Parathyroid adenoma (tissue), 2 donors: ENCODE data around the gene B4GALNT4.
A peak's percentile ranks its signal among the peaks of the same experiment; 100 is the strongest.

Source experiments
- H2AFZ ChIP-seq: fragments of 300-600 bp; sonication (generic); one replicate; pipeline ENCODE4 v1.7.0; 2017; ENCODE audit warnings: antibody characterized with exemption, mild to moderate bottlenecking
- H3K27ac ChIP-seq: fragments of 300-600 bp; sonication (generic); one replicate; pipeline ENCODE4 v1.7.0; 2017
- H3K27me3 ChIP-seq: fragments of 300-600 bp; sonication (generic); one replicate; pipeline ENCODE4 v1.7.0; 2017; ENCODE audit warnings: low read length; ENCODE audit not compliant: control insufficient read depth, insufficient read depth
- H3K36me3 ChIP-seq: fragments of 300-600 bp; sonication (generic); one replicate; pipeline ENCODE4 v1.7.0; 2017; ENCODE audit warnings: low read length; ENCODE audit not compliant: control insufficient read depth, insufficient read depth
- H3K4me1 ChIP-seq: fragments of 300-600 bp; sonication (generic); one replicate; pipeline ENCODE4 v1.7.0; 2017; ENCODE audit warnings: control low read depth
- H3K4me2 ChIP-seq: fragments of 300-600 bp; sonication (generic); one replicate; pipeline ENCODE4 v1.7.0; 2017; ENCODE audit warnings: low read length
- H3K4me3 ChIP-seq: fragments of 300-600 bp; sonication (generic); one replicate; pipeline ENCODE4 v1.7.0; 2017; ENCODE audit warnings: low read depth, low read length
- H3K79me2 ChIP-seq: fragments of 300-600 bp; sonication (generic); one replicate; pipeline ENCODE4 v1.7.0; 2017; ENCODE audit warnings: control low read depth
- H3K9ac ChIP-seq: fragments of 300-600 bp; sonication (generic); one replicate; pipeline ENCODE4 v1.7.0; 2017; ENCODE audit warnings: mild to moderate bottlenecking
- H3K9me3 ChIP-seq: fragments of 300-600 bp; sonication (generic); one replicate; pipeline ENCODE4 v1.7.0; 2017; ENCODE audit warnings: low read length; ENCODE audit not compliant: control insufficient read depth
- TF ChIP-seq, protein P1 (sequence below): fragments of 300-600 bp; sonication (generic); IDR thresholded peaks from one replicate; pipeline ENCODE4 v1.7.0; 2017; ENCODE audit warnings: antibody characterized with exemption, mild to moderate bottlenecking
- donor health status: primary hyperparathyroidism.

Gene B4GALNT4

DNA sequence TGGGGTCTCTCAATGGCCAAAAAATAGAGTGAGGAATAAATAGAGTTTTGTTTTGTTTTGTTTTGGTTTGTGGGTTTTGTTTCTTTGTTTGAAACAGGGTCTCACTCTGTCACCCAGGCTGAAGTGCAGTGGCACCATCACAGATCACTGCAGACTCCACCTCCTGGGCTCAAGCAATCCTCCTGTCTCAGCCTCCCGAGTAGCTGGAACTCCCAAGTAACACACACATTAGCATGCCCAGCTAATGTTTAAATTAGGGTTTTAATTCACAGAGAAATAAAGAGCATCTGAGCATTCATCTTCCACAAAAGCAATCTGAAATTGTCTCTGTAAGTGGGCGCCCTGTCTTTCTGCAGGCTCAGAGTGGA lies 39.4 kb upstream of the B4GALNT4 start:
- H3K4me3 ChIP-seq, result no peak overlapping the region
- no peaks in the 10 kb centered on the region for H3K79me2 ChIP-seq
- H3K36me3 ChIP-seq, result no peaks in the 10 kb centered on the region
- no peaks in the 10 kb centered on the region for H3K27me3 ChIP-seq
- no peak overlapping the region for H3K9ac ChIP-seq
- peak overlapping the region; percentile 20 for H2AFZ ChIP-seq
- H3K4me2 ChIP-seq, result no peak overlapping the region
- no peaks in the 10 kb centered on the region for H3K9me3 ChIP-seq
- H3K27ac ChIP-seq, result no peak overlapping the region
- H3K4me1 ChIP-seq, result no peaks in the 10 kb centered on the region
- TF ChIP-seq, protein P1, sequence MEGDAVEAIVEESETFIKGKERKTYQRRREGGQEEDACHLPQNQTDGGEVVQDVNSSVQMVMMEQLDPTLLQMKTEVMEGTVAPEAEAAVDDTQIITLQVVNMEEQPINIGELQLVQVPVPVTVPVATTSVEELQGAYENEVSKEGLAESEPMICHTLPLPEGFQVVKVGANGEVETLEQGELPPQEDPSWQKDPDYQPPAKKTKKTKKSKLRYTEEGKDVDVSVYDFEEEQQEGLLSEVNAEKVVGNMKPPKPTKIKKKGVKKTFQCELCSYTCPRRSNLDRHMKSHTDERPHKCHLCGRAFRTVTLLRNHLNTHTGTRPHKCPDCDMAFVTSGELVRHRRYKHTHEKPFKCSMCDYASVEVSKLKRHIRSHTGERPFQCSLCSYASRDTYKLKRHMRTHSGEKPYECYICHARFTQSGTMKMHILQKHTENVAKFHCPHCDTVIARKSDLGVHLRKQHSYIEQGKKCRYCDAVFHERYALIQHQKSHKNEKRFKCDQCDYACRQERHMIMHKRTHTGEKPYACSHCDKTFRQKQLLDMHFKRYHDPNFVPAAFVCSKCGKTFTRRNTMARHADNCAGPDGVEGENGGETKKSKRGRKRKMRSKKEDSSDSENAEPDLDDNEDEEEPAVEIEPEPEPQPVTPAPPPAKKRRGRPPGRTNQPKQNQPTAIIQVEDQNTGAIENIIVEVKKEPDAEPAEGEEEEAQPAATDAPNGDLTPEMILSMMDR, result no peak

DNA sequence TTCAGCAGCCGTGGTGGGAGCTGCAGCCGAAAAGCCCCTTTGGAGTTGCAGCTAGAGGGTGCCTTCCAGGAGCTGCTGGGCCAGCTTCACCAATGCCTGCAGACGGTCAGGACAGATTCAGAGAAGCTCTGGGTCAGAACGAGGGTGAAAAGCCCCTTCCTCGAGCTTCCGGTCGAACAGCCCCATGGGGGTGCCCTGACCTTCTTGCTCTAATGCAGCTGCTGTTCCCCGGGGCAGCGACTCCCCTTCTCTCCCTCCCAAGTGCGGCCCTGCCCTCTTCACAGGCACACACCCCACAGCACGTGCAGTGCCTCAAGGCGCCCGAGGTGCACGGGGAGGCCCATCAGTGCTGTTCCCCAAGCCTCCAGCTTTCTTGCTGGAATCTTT lies 39.0 kb upstream of the B4GALNT4 start:
- Histone ChIP-seq H2AFZ (no peak overlapping the region), H3K27me3 (no peaks in the 10 kb centered on the region), H3K4me3 (no peak overlapping the region), H3K79me2 (no peaks in the 10 kb centered on the region), H3K9me3 (no peaks in the 10 kb centered on the region), H3K27ac (no peak overlapping the region), H3K36me3 (no peaks in the 10 kb centered on the region), H3K4me1 (no peaks in the 10 kb centered on the region), H3K4me2 (no peak overlapping the region), H3K9ac (no peak overlapping the region)
- TF ChIP-seq, protein P1, result no peak

DNA sequence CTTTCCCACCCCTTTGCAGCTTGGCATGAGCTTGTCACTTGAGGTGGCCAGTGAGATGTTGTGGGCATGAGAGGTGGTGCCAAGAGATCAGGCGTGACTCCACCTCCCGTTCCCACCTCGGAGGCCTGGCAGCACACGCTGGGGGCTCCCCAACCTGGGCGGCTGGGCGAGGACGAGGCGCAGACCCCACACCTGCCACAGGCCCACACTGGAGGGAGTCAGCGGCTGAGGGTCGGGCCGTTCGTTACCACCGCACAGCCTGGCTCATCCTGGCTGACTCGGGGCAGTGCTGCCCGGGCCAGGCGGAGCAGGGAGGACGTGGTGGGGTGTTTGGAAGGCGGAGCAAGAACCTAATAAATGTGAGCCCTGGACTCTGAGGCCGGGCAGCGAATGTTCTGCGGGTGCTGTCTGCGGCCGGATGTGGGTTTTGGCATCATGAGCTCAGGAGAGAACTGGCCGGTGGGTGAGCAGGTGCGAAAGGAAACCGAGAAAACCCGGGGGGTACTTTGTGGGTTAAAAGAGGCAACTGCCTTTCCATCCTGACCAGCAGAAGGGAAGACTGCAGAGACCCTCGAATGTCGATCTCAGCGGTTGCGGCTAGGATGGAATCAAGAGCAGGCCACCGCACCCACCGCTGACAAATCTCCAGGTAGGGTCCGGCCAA lies 38.5 kb upstream of the B4GALNT4 start:
- no peaks in the 10 kb centered on the region for H3K79me2 ChIP-seq
- H3K27me3 ChIP-seq, result no peaks in the 10 kb centered on the region
- H2AFZ ChIP-seq, result no peak overlapping the region
- H3K4me2 ChIP-seq, result no peak overlapping the region
- no peaks in the 10 kb centered on the region for H3K9me3 ChIP-seq
- no peak overlapping the region for H3K27ac ChIP-seq
- no peaks in the 10 kb centered on the region for H3K36me3 ChIP-seq
- H3K4me1 ChIP-seq, result no peaks in the 10 kb centered on the region
- TF ChIP-seq, protein P1, result no peak
- H3K9ac ChIP-seq, result no peak overlapping the region
- H3K4me3 ChIP-seq, result no peak overlapping the region

DNA sequence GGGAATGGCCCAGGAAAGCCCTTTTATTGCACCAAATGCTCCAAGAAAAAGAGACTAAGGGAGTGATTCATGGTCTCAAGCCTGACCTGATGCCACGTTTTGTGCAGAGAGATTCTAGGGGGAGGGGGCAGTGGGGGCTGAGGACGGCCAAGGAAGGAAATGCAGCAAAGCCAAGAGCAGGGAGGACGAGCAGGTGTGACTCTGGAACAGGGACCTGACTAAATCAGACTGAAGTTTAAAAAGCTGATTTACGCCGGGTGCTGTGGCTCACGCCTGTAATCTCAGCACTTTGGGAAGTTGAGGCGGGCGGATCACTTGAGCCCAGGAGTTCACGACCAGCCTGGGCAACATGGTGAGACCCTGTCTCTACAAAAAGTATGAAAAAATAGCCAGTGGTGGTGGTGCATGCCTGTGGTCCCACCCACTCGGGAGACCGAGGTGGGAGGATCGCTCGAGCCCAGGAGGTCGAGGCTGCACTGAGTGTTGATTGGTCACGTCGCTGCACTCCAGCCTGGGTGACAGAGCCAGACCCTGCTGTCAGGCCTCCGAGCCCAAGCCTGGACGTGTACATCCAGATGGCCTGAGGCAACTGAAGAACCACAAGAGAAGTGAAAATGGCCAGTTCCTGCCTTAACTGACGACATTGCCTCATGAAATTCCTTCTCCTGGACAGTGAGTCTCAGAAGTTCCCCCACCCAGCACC lies 37.8 kb upstream of the B4GALNT4 start:
- TF ChIP-seq, protein P1, result no peak

More for the DNA sequence above, 37.8 kb upstream of the B4GALNT4 start:
- no peak overlapping the region for H3K4me2 ChIP-seq
- no peaks in the 10 kb centered on the region for H3K4me1 ChIP-seq
- H3K27me3 ChIP-seq, result no peaks in the 10 kb centered on the region
- no peak overlapping the region for H3K4me3 ChIP-seq
- no peaks in the 10 kb centered on the region for H3K36me3 ChIP-seq
- no peak overlapping the region for H2AFZ ChIP-seq
- no peak overlapping the region for H3K27ac ChIP-seq
- H3K9ac ChIP-seq, result no peak overlapping the region
- no peaks in the 10 kb centered on the region for H3K79me2 ChIP-seq
- no peaks in the 10 kb centered on the region for H3K9me3 ChIP-seq
